SHP77 (cell line): Measurements from ENCODE around the gene RPS25.
A peak's percentile ranks its signal among the peaks of the same experiment; 100 is the strongest.
"Not testable (repeated sequence)": the region's sequence is repeated elsewhere in the genome, so short reads cannot be mapped to it uniquely, and the experiment has no call there.

Experiments used
- DNase-seq, 2 experiments: peaks; one replicate each; lab custom pipeline; 2025; lab: John Stamatoyannopoulos, UW

RPS25 gene

GRCh38 chr11:119038884-119039283 lies 20.7 kb upstream of the RPS25 start:
- no peak for DNase-seq

DNA sequence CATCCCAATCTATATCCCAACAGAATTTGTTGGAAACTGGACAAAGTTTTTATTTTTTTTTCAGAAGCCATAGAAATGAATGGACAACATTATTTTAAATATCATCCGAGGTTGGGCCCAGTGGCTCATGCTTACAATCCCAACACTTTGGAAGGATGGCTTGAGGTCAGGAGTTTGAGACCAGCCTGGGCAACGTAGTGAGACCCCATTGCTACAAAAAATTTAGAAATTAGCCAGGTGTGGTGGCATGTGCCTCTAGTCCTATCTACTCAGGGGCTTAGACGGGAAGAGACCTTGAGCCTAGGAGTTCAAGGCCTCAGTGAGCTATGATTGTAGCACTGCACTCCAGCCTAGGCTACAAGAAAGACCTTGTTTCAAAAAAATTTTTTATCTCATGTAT lies 16.7 kb upstream of the RPS25 start:
- no peak for DNase-seq

- DNase-seq: not testable (repeated sequence)
These were observed 15.3 kb upstream of the RPS25 start for GRCh38 chr11:119033421-119033820.

GRCh38 chr11:119031912-119032280 lies 13.8 kb upstream of the RPS25 start:
- DNase-seq: no peak

DNA sequence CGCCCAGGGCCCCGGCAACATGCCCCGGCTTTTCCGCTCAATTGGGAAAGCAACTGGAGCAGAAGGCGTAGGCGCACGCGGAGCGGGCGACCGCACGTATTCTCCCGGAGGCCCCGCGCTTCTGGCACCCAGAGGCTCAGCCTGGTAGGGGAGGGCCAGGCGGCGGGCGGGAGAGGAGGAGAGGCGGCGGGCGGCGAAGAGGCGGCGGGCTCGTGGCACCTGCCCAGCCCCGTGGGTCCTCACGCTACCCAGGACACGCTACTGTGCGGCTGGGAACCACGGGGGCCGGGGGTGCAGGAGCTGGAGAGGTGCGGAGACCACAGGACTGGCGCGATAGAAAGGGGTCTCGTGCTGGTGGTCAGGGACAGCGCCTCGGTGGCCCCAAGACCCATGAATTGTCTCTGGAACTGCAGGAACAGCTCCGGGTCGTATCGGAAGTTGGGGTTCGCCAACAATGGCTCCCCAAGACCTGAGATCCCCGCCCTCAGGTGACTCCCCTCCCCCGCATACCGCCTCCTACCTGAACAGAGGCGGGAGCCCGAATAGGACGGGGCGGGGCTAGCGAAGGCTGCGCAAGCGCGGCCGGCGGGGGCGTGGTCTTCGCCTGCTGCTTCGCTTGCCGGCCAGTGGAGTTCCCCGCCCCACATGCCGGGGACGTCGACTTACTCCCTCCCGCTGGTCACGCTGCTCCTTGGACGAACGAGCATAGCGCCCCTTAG lies 12.3 kb upstream of the RPS25 start, which contains the start of gene SLC37A4:
Gene SLC37A4, minus strand, starts transcription at position 549 of the 719 bp plus-strand sequence.
- peak; percentile 95 to 99 for DNase-seq

GRCh38 chr11:119030029-119030328 lies 11.8 kb upstream of the RPS25 start:
- no peak for DNase-seq

- no peak for DNase-seq
These were observed 11.3 kb upstream of the RPS25 start for GRCh38 chr11:119029340-119030028.

DNA sequence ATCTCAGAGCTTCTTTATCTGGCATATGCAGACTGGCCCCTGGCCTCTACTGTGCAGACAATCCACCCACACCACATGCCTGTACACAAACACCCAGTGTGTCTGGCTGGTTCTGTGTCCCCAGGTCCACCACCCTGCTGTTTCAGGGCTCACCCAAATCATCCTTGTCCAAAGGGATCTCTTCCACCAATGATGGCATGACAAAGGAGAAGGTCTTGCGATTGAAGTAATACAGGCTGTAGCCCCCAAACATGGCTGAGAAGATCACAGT lies 10.9 kb upstream of the RPS25 start:
- DNase-seq: no peak

DNA sequence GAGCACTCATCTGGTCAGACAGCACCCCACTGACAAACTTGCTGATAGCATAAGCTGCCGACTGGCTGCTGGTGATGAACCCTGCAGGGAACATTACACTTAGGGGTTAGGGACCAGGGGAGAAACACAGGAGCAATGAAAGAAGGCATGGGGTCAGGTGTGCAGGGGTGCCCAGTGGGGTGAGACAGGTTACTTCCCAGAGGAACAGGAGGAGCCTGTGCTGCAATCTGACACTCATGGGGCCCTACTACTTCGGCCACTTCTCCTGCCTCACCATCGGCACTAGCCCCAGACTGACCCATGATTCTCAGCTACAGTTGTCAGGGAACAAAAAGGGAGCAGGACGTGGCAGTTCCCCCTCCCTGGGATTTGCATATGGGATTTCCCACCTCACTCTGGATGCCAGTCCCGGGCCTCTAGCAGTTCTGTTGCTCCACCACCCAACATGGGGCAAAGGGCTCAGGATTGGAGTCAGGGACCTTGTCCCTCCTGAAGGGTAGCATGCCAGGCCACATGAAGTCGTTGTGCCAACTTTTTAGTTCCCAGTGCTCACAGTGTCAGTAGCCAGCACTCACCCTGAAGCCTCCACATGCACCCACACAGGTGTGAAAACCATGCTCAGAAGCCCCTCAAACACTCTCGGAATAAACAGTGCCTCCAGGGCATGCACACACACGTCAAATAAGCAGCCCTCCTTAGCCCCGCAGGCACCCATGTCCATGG lies 10.4 kb upstream of the RPS25 start:
- no peak for DNase-seq

- DNase-seq: no peak
These were observed 9.6 kb upstream of the RPS25 start for GRCh38 chr11:119027561-119028345.

DNA sequence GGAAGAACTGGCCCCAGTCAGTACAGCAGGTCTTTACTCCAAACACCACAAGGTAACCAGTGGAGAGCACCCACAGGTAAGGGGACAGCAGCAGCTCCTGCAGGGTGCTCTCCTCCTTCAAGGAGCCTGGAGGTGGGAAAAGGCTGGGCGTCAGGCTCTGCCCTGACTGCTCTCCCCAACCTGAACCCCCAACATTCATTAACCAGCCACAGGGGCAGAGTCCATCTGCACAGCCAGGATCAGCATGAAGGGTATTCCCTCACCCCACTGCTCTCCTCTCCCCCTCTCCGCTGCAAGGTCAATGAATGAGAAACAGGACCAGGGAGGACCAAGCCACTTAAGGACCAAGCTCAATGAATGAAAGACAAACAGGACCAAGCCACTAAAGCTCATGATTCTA lies 8.8 kb upstream of the RPS25 start:
- DNase-seq: no peak

GRCh38 chr11:119025978-119026766 lies 8.0 kb upstream of the RPS25 start:
- DNase-seq: no peak

DNA sequence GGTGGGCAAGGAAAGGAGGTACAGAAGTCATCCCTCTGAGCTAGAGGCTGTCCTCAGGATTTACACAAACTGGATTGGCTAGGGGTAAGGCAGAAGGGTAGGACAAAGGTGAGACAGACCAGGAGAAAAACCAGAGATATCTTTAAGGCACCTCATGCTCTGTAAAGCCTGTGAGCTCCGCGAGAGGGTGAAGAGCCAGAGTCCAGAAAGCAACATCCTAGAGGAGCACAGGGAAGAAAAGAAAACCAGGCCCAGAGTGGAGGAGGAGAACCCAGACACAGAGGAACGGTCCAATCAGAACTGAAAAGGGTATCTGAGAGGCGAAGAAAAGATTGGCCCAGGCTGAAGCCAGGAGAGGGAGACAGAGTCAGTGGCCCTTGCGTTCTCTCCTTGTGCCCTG lies 7.4 kb upstream of the RPS25 start:
- no peak for DNase-seq

DNA sequence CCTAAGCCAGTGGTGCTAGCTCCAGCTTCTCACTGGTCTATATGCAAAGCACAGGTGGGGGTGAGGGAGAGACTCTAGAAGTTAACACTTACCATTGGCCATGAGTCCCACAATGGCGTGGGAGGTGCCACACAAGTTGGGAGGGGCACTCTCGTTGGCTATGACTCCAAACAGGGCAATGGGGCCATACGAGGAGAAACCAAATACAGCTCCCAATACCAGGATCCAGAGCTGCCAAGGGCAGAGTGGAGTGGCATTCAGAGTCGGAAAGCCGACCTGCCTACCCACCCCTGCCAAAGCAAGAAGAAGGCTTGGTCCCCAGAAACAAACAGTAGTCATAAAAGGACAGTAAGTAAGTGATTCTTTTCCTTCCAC lies 6.9 kb upstream of the RPS25 start:
- no peak for DNase-seq

GRCh38 chr11:119024430-119025098 lies 6.4 kb upstream of the RPS25 start:
- DNase-seq: no peak

GRCh38 chr11:119023741-119024140 lies 5.6 kb upstream of the RPS25 start:
- no peak for DNase-seq

DNA sequence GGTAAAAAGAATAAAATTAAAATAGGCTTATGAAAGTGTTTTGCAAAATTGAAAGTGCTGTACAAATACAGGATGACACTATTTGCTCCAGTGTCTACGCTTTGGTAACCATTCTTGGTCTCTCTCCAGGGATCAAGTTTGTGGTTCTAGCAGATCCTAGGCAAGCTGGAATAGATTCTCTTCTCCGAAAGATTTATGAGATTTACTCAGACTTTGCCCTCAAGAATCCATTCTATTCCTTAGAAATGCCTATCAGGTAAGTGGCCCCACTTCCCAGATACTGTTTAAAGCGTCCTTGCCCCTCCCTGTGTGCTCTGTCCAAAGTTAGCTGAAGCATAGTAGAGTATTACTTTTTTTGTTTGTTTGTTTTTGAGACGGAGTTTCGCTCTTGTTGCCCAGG lies 3.5 kb upstream of the RPS25 start:
- DNase-seq: no peak

GRCh38 chr11:119019996-119020395 lies 1.9 kb upstream of the RPS25 start:
- no peak for DNase-seq

DNA sequence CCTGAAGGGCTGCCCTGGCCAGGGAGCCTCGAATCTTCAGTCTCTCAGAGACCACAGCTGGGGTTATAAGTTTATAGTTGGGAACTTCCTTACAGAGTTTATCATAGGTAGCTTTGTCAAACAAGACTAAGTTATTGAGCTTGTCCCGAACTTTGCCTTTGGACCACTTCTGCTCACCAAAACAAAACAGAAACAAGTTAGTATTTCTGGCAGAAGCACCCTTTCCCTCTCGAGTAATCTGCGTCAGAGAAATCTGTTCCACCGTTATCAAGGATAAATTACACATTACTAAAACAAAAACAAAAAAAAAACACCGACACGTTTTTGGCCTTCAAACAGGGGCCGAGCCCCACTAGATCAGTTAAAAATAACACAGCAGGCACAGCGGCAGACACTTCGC lies 766 bp downstream of the RPS25 start:
- DNase-seq: not testable (repeated sequence)

GRCh38 chr11:119016216-119017009 lies 1.7 kb downstream of the RPS25 start:
- DNase-seq: no peak
